Lower leg skin (tissue), 4 donors: ENCODE data around the gene FLT1. TPM values are rescaled to one million over a fixed set of nuclear protein-coding genes. Genes with fewer than 3 reads are reported as not detected.

ENCODE experiments used
- DNase-seq, 2 donors: peaks; one replicate each; pipeline ENCODE4 v3.0.0-alpha.2; 2019; ENCODE audit warnings: low spot score in 2 of 2
- H3K4me3 ChIP-seq: fragments of 200-600 bp; sonication (generic); 2 replicates; pipeline ENCODE4 v1.5.1; 2017; ENCODE audit warnings: mild to moderate bottlenecking, low read depth; ENCODE audit not compliant: poor library complexity, severe bottlenecking
- POLR2A ChIP-seq, 2 donors: fragments of 450-650 bp; IDR thresholded peaks; one replicate each; pipeline ENCODE4 v1.6.1; 2016 to 2017; ENCODE audit warnings: antibody characterized with exemption in 2 of 2, mild to moderate bottlenecking in 1 of 2, moderate library complexity in 1 of 2
- WGBS, 2 donors: methylation state at CpG; one replicate each; pipeline ENCODE4 v1.1.5; 2018; 5-methylcytosine and 5-hydroxymethylcytosine counted together
- intact Hi-C: fragments of 100-400 bp; cut with DNase I; formaldehyde crosslinking; loops from one replicate; pipeline ENCODE4 v1.15.0; 2023; ENCODE audit warnings: low total_unique reads
- total RNA-seq, 4 donors: library from RNA; depleted of rRNA; stranded (reverse); fragments of >200 nt; gene quantifications; one replicate each; pipeline ENCODE4 v1.1.0, GENCODE V29; 2016
- TF ChIP-seq, protein P1 (sequence below), 3 donors: fragments of 450-650 bp; IDR thresholded peaks; one replicate each; pipeline ENCODE4 v1.5.1; 2016; ENCODE audit warnings: antibody characterized with exemption in 3 of 3, mild to moderate bottlenecking in 3 of 3, moderate library complexity in 2 of 3

Gene FLT1
- total RNA-seq, 4 donors from 2014 or later: 5.3 to 16.3 (median 9.7) TPM

DNA sequence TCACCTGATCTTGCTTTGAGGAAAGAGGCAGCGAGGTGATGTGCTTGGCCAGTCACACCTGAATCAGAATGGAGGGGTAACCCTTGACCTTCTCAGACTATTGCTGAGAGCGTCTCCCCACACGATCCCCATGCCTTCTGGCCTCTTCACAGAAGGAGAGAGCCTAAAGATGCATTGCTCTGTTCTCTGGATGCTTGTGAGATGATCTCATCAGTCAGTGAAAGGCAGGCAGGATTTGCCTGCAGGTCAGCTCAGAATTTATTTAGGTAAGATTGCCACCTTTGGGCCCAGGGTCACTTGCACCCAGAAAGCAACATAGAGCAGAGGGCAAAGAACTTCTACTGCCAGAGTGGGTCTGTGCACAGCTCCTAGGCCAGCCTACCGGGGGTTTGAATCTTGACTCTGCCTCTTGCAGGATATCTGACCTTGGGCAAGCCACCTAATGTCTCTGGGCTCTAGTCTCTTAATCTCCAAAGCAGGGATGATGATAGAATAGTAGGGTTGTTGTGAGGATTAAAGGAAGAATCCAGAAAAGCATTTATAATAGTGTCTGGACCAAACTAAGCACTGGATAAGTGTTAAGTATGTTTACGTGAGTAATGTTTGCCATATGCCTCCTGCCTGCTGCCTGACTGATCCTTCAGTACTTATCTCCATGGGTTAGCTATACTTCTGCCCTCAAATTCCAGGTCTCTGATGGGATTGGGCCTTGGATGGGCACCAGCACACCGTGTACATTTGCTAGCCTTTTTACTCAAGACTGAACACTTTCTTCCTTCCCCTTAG lies 8.4 kb upstream of the FLT1 start:
- no peak overlapping the region for H3K4me3 ChIP-seq
- intact Hi-C loops: no loop called here
- WGBS, 2 donors: 73 to 75% methylated on average over 6 of the region's 6 CpGs
- TF ChIP-seq, protein P1, sequence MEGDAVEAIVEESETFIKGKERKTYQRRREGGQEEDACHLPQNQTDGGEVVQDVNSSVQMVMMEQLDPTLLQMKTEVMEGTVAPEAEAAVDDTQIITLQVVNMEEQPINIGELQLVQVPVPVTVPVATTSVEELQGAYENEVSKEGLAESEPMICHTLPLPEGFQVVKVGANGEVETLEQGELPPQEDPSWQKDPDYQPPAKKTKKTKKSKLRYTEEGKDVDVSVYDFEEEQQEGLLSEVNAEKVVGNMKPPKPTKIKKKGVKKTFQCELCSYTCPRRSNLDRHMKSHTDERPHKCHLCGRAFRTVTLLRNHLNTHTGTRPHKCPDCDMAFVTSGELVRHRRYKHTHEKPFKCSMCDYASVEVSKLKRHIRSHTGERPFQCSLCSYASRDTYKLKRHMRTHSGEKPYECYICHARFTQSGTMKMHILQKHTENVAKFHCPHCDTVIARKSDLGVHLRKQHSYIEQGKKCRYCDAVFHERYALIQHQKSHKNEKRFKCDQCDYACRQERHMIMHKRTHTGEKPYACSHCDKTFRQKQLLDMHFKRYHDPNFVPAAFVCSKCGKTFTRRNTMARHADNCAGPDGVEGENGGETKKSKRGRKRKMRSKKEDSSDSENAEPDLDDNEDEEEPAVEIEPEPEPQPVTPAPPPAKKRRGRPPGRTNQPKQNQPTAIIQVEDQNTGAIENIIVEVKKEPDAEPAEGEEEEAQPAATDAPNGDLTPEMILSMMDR (IDR thresholded peaks at IDR 0.05): no peak
- no peak for TF ChIP-seq POLR2A (IDR thresholded peaks at IDR 0.05)
- no peak for DNase-seq

GRCh38 chr13:28501547-28501946 lies 6.6 kb upstream of the FLT1 start:
- WGBS, 2 donors: 69 to 82% methylated on average over 6 of the region's 6 CpGs
- no peak for TF ChIP-seq POLR2A (IDR thresholded peaks at IDR 0.05)
- TF ChIP-seq, protein P1 (IDR thresholded peaks at IDR 0.05): no peak
- intact Hi-C loops: no loop called here
- no peak overlapping the region for H3K4me3 ChIP-seq
- DNase-seq: no peak

DNA sequence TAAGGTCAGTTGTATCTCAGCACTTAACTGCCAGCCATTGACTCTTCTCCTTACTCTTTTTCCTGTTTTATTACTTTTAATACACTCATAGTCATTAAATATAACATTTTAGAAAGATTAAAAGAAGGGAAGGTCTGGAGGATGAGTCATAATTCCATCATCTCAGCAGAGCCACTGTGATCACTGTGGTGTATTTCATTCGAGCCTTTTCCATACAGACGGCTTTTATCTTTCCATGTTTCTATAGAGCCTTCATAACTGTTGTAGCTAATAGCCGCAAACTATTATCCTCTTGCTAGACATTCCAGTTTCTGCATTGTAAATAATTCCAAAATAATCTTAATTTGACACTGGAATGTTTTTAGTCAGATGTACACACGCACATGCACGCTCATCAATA lies 4.7 kb upstream of the FLT1 start:
- intact Hi-C loops: no loop called here
- 81 to 84% methylated on average over 5 of the region's 5 CpGs for WGBS, 2 donors
- DNase-seq: no peak
- H3K4me3 ChIP-seq: no peak overlapping the region
- TF ChIP-seq, protein P1 (IDR thresholded peaks at IDR 0.05): no peak
- TF ChIP-seq POLR2A (IDR thresholded peaks at IDR 0.05): no peak

DNA sequence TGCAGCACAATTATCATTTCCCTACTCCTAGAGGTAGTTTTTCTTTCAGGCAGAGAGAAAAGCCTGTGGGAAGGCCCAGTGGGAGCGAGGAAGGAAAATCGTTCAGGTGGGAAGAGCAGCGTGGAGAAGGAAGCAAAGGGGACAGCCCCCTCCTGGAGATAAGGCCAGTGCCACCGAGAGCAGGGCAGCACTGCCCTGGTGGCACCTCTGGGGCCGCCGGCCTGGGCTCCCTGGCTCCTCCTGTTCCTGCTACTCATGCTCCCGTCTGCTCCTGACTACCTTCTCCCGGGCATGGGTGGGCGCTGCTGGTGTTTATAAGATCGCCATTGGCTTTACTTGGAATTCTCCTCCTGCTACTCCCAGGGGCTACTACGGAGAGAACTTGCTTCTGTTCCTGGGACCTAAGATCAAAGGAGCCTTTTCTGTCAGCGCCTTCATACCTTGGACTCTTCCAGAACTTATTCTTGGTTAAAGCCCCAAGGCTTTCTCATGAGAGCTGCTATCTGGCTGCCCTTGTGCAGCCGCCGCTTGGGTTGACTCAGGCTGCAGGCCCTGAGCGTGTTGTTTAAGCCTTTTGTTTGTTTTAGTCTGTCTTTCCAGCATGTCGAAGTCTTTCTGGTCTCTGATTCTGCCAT lies 3.7 kb upstream of the FLT1 start:
- no peak overlapping the region for H3K4me3 ChIP-seq
- WGBS, 2 donors: 84 to 92% methylated on average over 16 of the region's 16 CpGs
- intact Hi-C loops: no loop called here
- TF ChIP-seq POLR2A (IDR thresholded peaks at IDR 0.05): no peak
- TF ChIP-seq, protein P1 (IDR thresholded peaks at IDR 0.05): no peak
- no peak for DNase-seq

GRCh38 chr13:28497143-28497876 lies 2.4 kb upstream of the FLT1 start:
- intact Hi-C loops: no loop called here
- TF ChIP-seq POLR2A (IDR thresholded peaks at IDR 0.05): no peak
- TF ChIP-seq, protein P1 (IDR thresholded peaks at IDR 0.05): no peak
- 71 to 75% methylated on average over 4 of the region's 4 CpGs for WGBS, 2 donors
- H3K4me3 ChIP-seq: no peak overlapping the region
- no peak for DNase-seq
